GM21529 (cell line): Measurements from ENCODE around the gene NFYC.

Experiments used
- ATAC-seq: cut with Tn5 transposase; IDR thresholded peaks from one replicate; pipeline ENCODE4 v1.9.1; 2021; ENCODE audit not compliant: unreplicated experiment

NFYC gene

GRCh38 chr1:40691538-40692428 is at the start of gene NFYC:
Gene NFYC, plus strand, starts transcription at chr1:40691704. Its CDS starts 47,140 bp downstream, at chr1:40738844.
- peak; percentile 71 for ATAC-seq

- ATAC-seq, result no peak
Measured at GRCh38 chr1:40645118-40645680, 46.3 kb upstream of the NFYC start.

- ATAC-seq, result no peak
Measured at GRCh38 chr1:40646315-40646714, 45.2 kb upstream of the NFYC start.

GRCh38 chr1:40648200-40648599 is 43.3 kb upstream of the NFYC start:
- ATAC-seq, result no peak

GRCh38 chr1:40648928-40649591 is 42.4 kb upstream of the NFYC start:
- no peak for ATAC-seq

- ATAC-seq, result no peak
Measured at GRCh38 chr1:40649592-40649930, 41.9 kb upstream of the NFYC start.

DNA sequence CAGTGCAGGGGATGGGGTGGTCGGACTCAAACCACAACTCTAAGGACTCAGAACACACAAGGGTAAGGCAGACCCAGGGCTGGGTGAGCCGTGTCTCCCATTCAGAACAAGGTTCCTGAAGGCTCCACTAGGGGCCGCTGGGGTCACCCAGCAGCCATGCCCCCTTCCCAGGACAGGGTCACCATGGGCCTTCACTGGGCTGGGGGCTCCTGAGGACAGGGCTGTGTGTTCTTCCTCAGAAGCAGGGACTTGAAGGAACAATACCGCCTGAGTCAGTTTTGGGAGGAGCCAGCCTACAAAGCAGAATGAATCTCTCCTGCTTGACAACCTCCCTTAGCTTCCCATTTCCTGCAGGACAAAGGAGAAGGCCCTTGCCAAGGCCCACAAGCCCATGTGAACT is 41.4 kb upstream of the NFYC start:
- no peak for ATAC-seq

- ATAC-seq, result no peak
Measured at GRCh38 chr1:40651138-40651857, 40.2 kb upstream of the NFYC start.

- ATAC-seq, result no peak
Measured at GRCh38 chr1:40652468-40652867, 39.0 kb upstream of the NFYC start.

GRCh38 chr1:40652979-40653378 is 38.5 kb upstream of the NFYC start:
- no peak for ATAC-seq

- ATAC-seq, result no peak
Measured at GRCh38 chr1:40653851-40654537, 37.5 kb upstream of the NFYC start.

DNA sequence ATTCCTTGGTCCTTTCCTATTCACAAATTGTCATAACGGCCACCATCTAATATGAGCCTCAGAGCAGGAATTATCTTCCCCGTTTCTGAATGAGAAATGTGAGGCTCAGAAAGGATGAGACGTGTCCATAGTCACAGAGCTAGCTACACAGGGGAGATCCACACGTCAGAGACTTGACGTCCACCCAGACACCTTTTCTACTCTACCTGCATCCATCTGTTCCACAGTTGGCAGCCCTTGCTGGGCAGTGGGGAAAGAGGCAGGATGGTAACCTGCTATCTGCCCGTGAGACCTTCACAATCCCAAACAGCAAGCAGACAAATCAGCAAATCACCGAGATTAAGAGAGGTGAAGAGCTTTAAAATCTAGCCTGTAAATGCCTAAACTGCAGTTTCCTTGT is 34.5 kb upstream of the NFYC start:
- no peak for ATAC-seq

GRCh38 chr1:40658751-40659648 is 32.5 kb upstream of the NFYC start:
- no peak for ATAC-seq

GRCh38 chr1:40659649-40659947 is 31.9 kb upstream of the NFYC start:
- no peak for ATAC-seq

DNA sequence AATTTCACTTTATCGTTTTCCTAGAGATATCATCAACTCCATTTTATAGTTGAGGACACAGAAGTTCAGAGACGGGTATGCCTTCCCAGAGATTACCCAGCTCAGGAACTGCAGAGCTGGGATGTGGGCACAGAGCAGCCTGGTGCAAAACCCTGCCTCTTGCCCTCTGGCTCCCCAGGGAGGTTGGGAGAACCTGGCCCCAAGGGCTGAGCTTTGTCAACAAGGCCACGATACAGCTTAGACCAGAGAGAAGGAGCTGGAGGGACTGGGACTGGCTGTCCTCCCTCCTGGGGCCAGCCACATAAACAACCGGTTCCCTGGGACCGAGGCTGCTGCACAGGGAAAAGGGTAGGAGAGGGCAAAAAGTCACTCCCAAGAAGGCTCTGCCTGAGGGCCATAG is 29.8 kb upstream of the NFYC start:
- no peak for ATAC-seq

GRCh38 chr1:40662151-40662550 is 29.4 kb upstream of the NFYC start:
- no peak for ATAC-seq

DNA sequence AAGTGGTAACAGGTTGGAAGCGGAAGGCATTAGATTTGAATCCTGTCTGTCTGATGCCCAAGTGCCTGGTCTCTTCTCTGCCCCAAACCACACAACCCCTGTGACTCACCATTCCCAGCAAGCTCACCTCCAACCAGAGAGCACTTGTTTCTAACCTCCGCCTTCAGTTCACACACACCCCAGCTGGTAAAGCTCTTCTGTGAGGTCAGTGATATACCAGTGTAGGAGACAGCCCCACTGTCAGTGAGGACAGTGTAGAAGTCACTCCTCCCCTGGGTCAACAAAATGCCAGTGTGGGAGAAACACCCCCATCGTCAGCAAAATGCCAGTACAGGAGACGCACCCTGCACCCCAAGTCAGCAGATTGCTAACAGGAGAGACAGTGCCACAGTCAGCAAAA is 28.6 kb upstream of the NFYC start:
- no peak for ATAC-seq

GRCh38 chr1:40663324-40664166 is 28.0 kb upstream of the NFYC start:
- no peak for ATAC-seq

GRCh38 chr1:40664167-40664537 is 27.4 kb upstream of the NFYC start:
- no peak for ATAC-seq
